ENCODE measurements around the gene CASP10. TPM values are rescaled to one million over a fixed set of nuclear protein-coding genes. Genes with fewer than 3 reads are reported as not detected.
A peak's percentile ranks its signal among the peaks of the same experiment; 100 is the strongest.

CASP10 gene
- total RNA-seq, 1 donor from 2014 or later = 12.7 TPM

- peaks cover 71% of the 10 kb centered on the region for H3K4me1 Mint-ChIP-seq
- H3K27ac Mint-ChIP-seq = peak overlapping the region; percentile 98
- intact Hi-C loops (cut with micrococcal nuclease) = loop anchor here (1.0 to 5.0 kb wide), 9 partner anchors 22 to 1009 kb away; partner anchors contain the start of genes BZW1, FZD7, NIF3L1 and NOP58
- DNase-seq = peak; percentile 98
- no peaks in the 10 kb centered on the region for H3K27me3 Mint-ChIP-seq
- H3K36me3 Mint-ChIP-seq (ENCODE audit: low read depth) = peaks cover 34% of the 10 kb centered on the region
- peak overlapping the region; percentile 100 for H3K4me3 Mint-ChIP-seq
- no peaks in the 10 kb centered on the region for H3K9me3 Mint-ChIP-seq
Measured at GRCh38 chr2:201257956-201258665, 75.2 kb downstream of the CASP10 start.

- Mint-ChIP-seq H3K27ac (peak overlapping the region; percentile 98), H3K27me3 (no peaks in the 10 kb centered on the region), H3K36me3 (ENCODE audit: low read depth) (peaks cover 32% of the 10 kb centered on the region), H3K4me1 (peaks cover 76% of the 10 kb centered on the region), H3K4me3 (peak overlapping the region; percentile 100), H3K9me3 (no peaks in the 10 kb centered on the region)
- intact Hi-C loops (cut with micrococcal nuclease) = loop anchor here (1.0 to 5.0 kb wide), 9 partner anchors 23 to 1008 kb away; partner anchors contain the start of genes BZW1, FZD7, NIF3L1 and NOP58
- no peak for DNase-seq
Measured at GRCh38 chr2:201258666-201259615, 76.0 kb downstream of the CASP10 start.

GRCh38 chr2:201260302-201260800 is 77.4 kb downstream of the CASP10 start, which contains the start of gene CASP8:
TSS of gene CASP8 (plus strand) at chr2:201260536. CDS start at chr2:201266487, 5,951 bp downstream.
- H3K9me3 Mint-ChIP-seq = no peaks in the 10 kb centered on the region
- peaks cover 26% of the 10 kb centered on the region for H3K36me3 Mint-ChIP-seq (ENCODE audit: low read depth)
- peak; percentile 92 for DNase-seq
- peak within 1 kb of the TSS; percentile 100 for H3K4me3 Mint-ChIP-seq
- H3K27me3 Mint-ChIP-seq = no peaks in the 10 kb centered on the region
- H3K4me1 Mint-ChIP-seq = peaks cover 74% of the 10 kb centered on the region
- intact Hi-C loops (cut with micrococcal nuclease) = loop anchor here (1.0 to 10.0 kb wide), 3 partner anchors 8 to 1374 kb away; partner anchors contain the start of gene FAM117B
- peak within 1 kb of the TSS; percentile 99 for H3K27ac Mint-ChIP-seq

- peak overlapping the region; percentile 97 for H3K4me3 Mint-ChIP-seq
- H3K4me1 Mint-ChIP-seq = peaks cover 75% of the 10 kb centered on the region
- H3K36me3 Mint-ChIP-seq (ENCODE audit: low read depth) = peaks cover 35% of the 10 kb centered on the region
- no peaks in the 10 kb centered on the region for H3K9me3 Mint-ChIP-seq
- DNase-seq = peak; percentile 91
- no peaks in the 10 kb centered on the region for H3K27me3 Mint-ChIP-seq
- intact Hi-C loops (cut with micrococcal nuclease) = loop anchor here (5.0 to 10.0 kb wide), 2 partner anchors 171 to 1373 kb away; partner anchors contain the start of gene FAM117B
- H3K27ac Mint-ChIP-seq = peak overlapping the region; percentile 99
Measured at GRCh38 chr2:201261471-201261870, 78.5 kb downstream of the CASP10 start.

GRCh38 chr2:201261906-201262305 is 79.0 kb downstream of the CASP10 start:
- intact Hi-C loops (cut with micrococcal nuclease) = loop anchor here (1.0 to 10.0 kb wide), 6 partner anchors 78 to 1373 kb away; partner anchors contain the start of genes ALS2, FAM117B, STRADB and TRAK2
- Mint-ChIP-seq H3K27ac (peak overlapping the region; percentile 99), H3K27me3 (no peaks in the 10 kb centered on the region), H3K4me3 (peak overlapping the region; percentile 97), H3K4me1 (peaks cover 75% of the 10 kb centered on the region), H3K36me3 (ENCODE audit: low read depth) (peaks cover 38% of the 10 kb centered on the region), H3K9me3 (no peaks in the 10 kb centered on the region)
- no peak for DNase-seq

DNA sequence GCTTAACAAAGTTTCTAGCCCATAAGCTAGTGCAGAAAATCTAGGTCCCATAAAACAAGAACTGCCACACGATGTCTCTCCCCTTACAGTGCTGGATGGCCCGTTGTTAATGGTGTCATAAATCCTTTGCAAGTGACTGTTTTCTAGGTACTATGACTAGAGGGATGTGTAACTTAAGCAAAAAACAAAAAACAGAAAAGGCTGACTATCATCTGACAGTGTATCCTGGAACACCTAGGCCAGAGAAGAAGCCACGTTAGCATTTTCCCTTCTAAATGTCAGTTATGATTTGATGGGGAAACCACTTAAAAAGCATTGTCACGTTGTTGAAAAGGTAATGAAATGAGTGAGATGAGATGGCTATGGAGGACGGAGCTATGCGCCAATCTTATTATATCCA is 79.8 kb downstream of the CASP10 start:
- Mint-ChIP-seq H3K27ac (peak overlapping the region; percentile 94), H3K9me3 (no peaks in the 10 kb centered on the region), H3K4me3 (peak overlapping the region; percentile 87), H3K4me1 (peaks cover 71% of the 10 kb centered on the region), H3K36me3 (ENCODE audit: low read depth) (peaks cover 44% of the 10 kb centered on the region), H3K27me3 (no peaks in the 10 kb centered on the region)
- DNase-seq = peak; percentile 79
- intact Hi-C loops (cut with micrococcal nuclease) = loop anchor here (1.0 to 10.0 kb wide), 6 partner anchors 78 to 1372 kb away; partner anchors contain the start of genes ALS2, FAM117B, STRADB and TRAK2

DNA sequence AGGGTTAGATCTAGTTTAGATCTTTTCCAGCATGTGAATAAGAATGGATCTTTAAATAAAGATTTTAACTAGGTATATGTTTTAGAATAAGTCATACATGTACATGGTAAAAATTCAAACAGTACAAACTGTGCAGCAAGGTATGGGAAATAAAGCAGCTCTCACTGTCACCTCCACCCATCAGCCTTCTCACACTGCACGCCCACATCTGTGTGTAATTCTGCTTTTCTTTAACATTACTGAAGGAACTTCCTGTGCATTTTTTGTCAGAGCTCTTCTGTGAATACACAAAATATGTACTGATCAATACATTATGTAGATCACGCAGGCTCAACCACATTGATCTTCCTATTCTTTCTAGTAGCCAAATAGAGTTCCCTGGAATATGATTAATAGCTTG is 80.8 kb downstream of the CASP10 start:
- peaks cover 44% of the 10 kb centered on the region for H3K36me3 Mint-ChIP-seq (ENCODE audit: low read depth)
- H3K27me3 Mint-ChIP-seq = no peaks in the 10 kb centered on the region
- H3K9me3 Mint-ChIP-seq = no peaks in the 10 kb centered on the region
- intact Hi-C loops (cut with micrococcal nuclease) = loop anchor here (2.0 to 10.0 kb wide), 4 partner anchors 101 to 1371 kb away; partner anchors contain the start of genes ALS2 and FAM117B
- DNase-seq = peak; percentile 74
- peaks cover 65% of the 10 kb centered on the region for H3K4me1 Mint-ChIP-seq
- peak overlapping the region; percentile 94 for H3K27ac Mint-ChIP-seq
- H3K4me3 Mint-ChIP-seq = peak overlapping the region; percentile 87

GRCh38 chr2:201264472-201265173 is 81.7 kb downstream of the CASP10 start:
- no peak for DNase-seq
- intact Hi-C loops (cut with micrococcal nuclease) = loop anchor here (5.0 to 10.0 kb wide), 2 partner anchors 168 to 1370 kb away; partner anchors contain the start of gene FAM117B
- no peaks in the 10 kb centered on the region for H3K9me3 Mint-ChIP-seq
- peaks cover 65% of the 10 kb centered on the region for H3K4me1 Mint-ChIP-seq
- H3K4me3 Mint-ChIP-seq = peak overlapping the region; percentile 87
- no peaks in the 10 kb centered on the region for H3K27me3 Mint-ChIP-seq
- peaks cover 51% of the 10 kb centered on the region for H3K36me3 Mint-ChIP-seq (ENCODE audit: low read depth)
- peak overlapping the region; percentile 94 for H3K27ac Mint-ChIP-seq

DNA sequence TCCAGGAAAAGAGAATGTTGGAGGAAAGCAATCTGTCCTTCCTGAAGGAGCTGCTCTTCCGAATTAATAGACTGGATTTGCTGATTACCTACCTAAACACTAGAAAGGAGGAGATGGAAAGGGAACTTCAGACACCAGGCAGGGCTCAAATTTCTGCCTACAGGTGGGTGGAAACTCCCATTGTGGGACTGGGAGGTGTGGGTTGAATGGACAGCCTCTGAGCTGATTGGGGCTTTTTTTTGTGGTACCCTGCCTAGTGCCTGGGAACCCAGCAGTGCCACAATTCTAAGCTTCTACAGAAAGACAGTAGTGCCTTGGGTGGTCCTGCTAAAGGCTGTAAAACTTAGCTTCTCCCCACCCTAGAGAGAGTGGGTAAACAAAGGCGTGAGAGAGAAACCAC is 83.7 kb downstream of the CASP10 start:
- peak overlapping the region; percentile 61 for H3K27ac Mint-ChIP-seq
- intact Hi-C loops (cut with micrococcal nuclease) = loop anchor here (10.0 kb wide), 1 partner anchor 1368 kb away; the partner anchor contains the start of gene FAM117B
- H3K36me3 Mint-ChIP-seq (ENCODE audit: low read depth) = peaks cover 53% of the 10 kb centered on the region
- H3K9me3 Mint-ChIP-seq = no peaks in the 10 kb centered on the region
- no peak for DNase-seq
- H3K4me3 Mint-ChIP-seq = no peak overlapping the region
- peaks cover 64% of the 10 kb centered on the region for H3K4me1 Mint-ChIP-seq
- H3K27me3 Mint-ChIP-seq = no peaks in the 10 kb centered on the region

DNA sequence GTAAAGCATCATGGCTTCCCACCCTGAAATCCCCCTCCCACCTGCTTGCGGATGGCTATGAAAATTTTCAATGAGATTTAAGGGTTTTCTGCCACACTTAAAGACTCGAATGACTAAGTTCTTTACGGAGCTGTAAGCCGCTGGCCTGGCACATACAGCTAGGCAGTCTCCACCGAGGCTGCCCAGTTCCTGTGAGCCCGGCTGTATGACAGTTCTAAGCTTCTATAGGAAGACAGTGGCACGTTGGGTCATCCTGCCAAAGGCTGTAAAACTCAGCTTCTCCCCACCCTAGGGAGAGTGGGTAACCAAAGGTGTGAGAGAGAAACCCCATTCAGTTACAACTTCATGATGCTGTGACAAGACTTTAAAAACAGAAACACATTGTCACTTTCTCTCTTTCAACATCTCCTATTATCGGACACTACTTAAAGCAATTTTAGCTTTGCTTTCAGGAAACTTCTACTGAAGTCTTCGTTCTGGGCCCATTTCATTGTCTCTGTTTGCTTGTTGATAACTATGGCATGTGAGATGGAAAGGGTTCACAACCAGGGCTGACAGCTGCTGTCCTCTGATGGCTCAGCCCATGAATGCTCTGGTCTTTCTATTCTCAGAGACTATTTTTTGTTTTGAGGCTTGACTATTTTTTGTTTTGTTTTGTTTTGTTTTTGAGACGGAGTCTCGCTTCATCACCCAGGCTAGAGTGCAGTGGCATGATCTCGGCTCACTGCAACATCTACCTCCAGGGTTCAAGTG is 84.5 kb downstream of the CASP10 start:
- H3K4me1 Mint-ChIP-seq = peaks cover 64% of the 10 kb centered on the region
- no peak overlapping the region for H3K4me3 Mint-ChIP-seq
- no peaks in the 10 kb centered on the region for H3K27me3 Mint-ChIP-seq
- H3K36me3 Mint-ChIP-seq (ENCODE audit: low read depth) = peaks cover 55% of the 10 kb centered on the region
- no peaks in the 10 kb centered on the region for H3K9me3 Mint-ChIP-seq
- intact Hi-C loops (cut with micrococcal nuclease) = loop anchor here (10.0 kb wide), 1 partner anchor 1367 kb away; the partner anchor contains the start of gene FAM117B
- peak overlapping the region; percentile 51 for H3K27ac Mint-ChIP-seq
- no peak for DNase-seq

- Mint-ChIP-seq H3K27me3 (no peaks in the 10 kb centered on the region), H3K36me3 (ENCODE audit: low read depth) (peaks cover 70% of the 10 kb centered on the region), H3K4me3 (no peak overlapping the region), H3K4me1 (peaks cover 58% of the 10 kb centered on the region), H3K27ac (no peak overlapping the region), H3K9me3 (no peaks in the 10 kb centered on the region)
- intact Hi-C loops (cut with micrococcal nuclease) = loop anchor here (10.0 kb wide), 1 partner anchor 1365 kb away; the partner anchor contains the start of gene FAM117B
- no peak for DNase-seq
Measured at GRCh38 chr2:201269764-201270163, 86.8 kb downstream of the CASP10 start.

All from activated CD4-positive, alpha-beta T cell treated with anti-CD3 and anti-CD28 coated beads, Interleukin-2, amount 10 ng/mL, durations not matched to agents 24 days and 14 days (primary cell).